Liver (tissue), 3 donors: ENCODE data around the gene CDK5RAP2.

Experiments used
- FOXA1 ChIP-seq: IDR thresholded peaks from 2 replicates; pipeline ENCODE4 v1.6.1; 2016; ENCODE audit warnings: antibody characterized with exemption
- GABPA ChIP-seq, 2 donors: IDR thresholded peaks in 1 of 2; conservative IDR thresholded peaks in 1 of 2; 2 replicates each; pipeline ENCODE4 v1.6.1; 2016; ENCODE audit warnings: antibody characterized with exemption in 2 of 2, mild to moderate bottlenecking in 1 of 2, moderate library complexity in 1 of 2
- JUND ChIP-seq, 2 donors: IDR thresholded peaks; 2 replicates each; pipeline ENCODE4 v1.6.1; 2016; ENCODE audit warnings: antibody characterized with exemption in 2 of 2
- RXRA ChIP-seq, 2 donors: IDR thresholded peaks; 2 replicates each; pipeline ENCODE4 v1.6.1; 2017 to 2018; ENCODE audit warnings: antibody characterized with exemption in 2 of 2, mild to moderate bottlenecking in 1 of 2
- SP1 ChIP-seq: IDR thresholded peaks from 2 replicates; pipeline ENCODE4 v1.6.1; 2018; ENCODE audit warnings: antibody characterized with exemption, mild to moderate bottlenecking
- TAF1 ChIP-seq: conservative IDR thresholded peaks from 2 replicates; pipeline ENCODE4 v1.6.1; 2016; ENCODE audit warnings: antibody characterized with exemption, mild to moderate bottlenecking
- TF ChIP-seq, protein P1 (sequence below): IDR thresholded peaks from 2 replicates; pipeline ENCODE4 v1.6.1; 2016; ENCODE audit warnings: antibody characterized with exemption
- TF ChIP-seq, protein P2 (sequence below): fragments of 150-350 bp; IDR thresholded peaks from 2 replicates; pipeline ENCODE4 v1.5.1; 2017; ENCODE audit warnings: improper control_type of control experiment, low read depth, low read length; ENCODE audit not compliant: missing input control
- TF ChIP-seq, protein P3 (sequence below): IDR thresholded peaks from 2 replicates; pipeline ENCODE4 v1.6.1; 2016; ENCODE audit warnings: antibody characterized with exemption
- TF ChIP-seq, protein P4 (sequence below): IDR thresholded peaks from 2 replicates; pipeline ENCODE4 v1.6.1; 2016; ENCODE audit warnings: antibody characterized with exemption, mild to moderate bottlenecking
- donor health status: healthy.
- donor health status: healthy.

DNA sequence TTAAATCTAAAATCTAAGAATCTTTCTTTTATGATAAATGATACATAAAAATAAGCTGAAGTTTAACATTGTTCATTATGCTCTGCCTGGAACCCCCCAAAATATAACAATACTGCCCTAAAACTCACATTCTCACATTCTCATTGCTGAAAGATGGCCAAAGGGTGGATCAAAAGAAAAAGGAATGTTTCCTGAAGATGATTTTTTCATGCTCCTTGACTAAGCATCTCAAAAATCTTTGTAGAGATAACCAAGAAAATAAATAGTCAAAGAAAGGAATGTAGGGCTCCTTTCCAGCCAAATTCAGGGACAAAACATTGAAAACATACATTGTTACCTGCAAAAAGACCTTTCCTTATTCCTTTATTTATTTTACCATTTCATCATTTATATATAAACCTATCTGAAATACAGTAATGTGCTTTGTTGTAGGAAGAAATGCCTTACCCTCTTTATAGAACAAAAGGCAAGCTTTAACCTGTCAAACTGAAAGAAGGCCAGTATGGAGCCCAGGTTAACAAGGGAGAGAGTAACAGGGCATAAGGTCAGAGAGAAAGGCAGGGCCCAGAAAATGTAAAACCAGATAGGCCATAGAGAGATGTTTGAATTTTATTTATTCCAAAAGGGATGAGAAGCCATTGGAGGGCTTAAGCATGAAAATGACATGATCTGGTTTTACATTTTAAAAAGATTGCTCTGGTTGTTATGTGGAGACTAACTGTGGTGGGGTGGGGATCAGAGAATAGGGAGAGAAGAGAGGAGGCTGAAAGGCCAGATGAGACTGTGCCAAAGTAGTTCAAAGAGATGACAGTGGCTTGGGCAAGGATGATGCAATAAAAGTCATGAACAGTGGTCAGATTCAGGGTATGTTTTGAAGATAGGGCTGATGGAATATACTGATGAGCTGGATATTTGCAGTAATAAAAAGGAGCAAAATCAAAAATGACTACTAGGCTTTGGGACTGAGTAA lies 37.3 kb upstream of the CDK5RAP2 start:
- TF ChIP-seq, protein P1, sequence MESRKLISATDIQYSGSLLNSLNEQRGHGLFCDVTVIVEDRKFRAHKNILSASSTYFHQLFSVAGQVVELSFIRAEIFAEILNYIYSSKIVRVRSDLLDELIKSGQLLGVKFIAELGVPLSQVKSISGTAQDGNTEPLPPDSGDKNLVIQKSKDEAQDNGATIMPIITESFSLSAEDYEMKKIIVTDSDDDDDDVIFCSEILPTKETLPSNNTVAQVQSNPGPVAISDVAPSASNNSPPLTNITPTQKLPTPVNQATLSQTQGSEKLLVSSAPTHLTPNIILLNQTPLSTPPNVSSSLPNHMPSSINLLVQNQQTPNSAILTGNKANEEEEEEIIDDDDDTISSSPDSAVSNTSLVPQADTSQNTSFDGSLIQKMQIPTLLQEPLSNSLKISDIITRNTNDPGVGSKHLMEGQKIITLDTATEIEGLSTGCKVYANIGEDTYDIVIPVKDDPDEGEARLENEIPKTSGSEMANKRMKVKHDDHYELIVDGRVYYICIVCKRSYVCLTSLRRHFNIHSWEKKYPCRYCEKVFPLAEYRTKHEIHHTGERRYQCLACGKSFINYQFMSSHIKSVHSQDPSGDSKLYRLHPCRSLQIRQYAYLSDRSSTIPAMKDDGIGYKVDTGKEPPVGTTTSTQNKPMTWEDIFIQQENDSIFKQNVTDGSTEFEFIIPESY = no peak
- TF ChIP-seq, protein P2, sequence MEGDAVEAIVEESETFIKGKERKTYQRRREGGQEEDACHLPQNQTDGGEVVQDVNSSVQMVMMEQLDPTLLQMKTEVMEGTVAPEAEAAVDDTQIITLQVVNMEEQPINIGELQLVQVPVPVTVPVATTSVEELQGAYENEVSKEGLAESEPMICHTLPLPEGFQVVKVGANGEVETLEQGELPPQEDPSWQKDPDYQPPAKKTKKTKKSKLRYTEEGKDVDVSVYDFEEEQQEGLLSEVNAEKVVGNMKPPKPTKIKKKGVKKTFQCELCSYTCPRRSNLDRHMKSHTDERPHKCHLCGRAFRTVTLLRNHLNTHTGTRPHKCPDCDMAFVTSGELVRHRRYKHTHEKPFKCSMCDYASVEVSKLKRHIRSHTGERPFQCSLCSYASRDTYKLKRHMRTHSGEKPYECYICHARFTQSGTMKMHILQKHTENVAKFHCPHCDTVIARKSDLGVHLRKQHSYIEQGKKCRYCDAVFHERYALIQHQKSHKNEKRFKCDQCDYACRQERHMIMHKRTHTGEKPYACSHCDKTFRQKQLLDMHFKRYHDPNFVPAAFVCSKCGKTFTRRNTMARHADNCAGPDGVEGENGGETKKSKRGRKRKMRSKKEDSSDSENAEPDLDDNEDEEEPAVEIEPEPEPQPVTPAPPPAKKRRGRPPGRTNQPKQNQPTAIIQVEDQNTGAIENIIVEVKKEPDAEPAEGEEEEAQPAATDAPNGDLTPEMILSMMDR = no peak
- TF ChIP-seq RXRA (IDR thresholded peaks at IDR 0.05) (peak; percentile 51 to 53), SP1 (peak; percentile 24), GABPA (IDR thresholded peaks at IDR 0.05 in 1 of 2, conservative IDR thresholded peaks at IDR 0.05 in 1 of 2) (no peak), TAF1 (no peak), JUND (IDR thresholded peaks at IDR 0.05) (peak in 1 of 2 donors; percentile 36), FOXA1 (no peak)
- TF ChIP-seq, protein P3, sequence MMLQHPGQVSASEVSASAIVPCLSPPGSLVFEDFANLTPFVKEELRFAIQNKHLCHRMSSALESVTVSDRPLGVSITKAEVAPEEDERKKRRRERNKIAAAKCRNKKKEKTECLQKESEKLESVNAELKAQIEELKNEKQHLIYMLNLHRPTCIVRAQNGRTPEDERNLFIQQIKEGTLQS = peak; percentile 96
- TF ChIP-seq, protein P4, sequence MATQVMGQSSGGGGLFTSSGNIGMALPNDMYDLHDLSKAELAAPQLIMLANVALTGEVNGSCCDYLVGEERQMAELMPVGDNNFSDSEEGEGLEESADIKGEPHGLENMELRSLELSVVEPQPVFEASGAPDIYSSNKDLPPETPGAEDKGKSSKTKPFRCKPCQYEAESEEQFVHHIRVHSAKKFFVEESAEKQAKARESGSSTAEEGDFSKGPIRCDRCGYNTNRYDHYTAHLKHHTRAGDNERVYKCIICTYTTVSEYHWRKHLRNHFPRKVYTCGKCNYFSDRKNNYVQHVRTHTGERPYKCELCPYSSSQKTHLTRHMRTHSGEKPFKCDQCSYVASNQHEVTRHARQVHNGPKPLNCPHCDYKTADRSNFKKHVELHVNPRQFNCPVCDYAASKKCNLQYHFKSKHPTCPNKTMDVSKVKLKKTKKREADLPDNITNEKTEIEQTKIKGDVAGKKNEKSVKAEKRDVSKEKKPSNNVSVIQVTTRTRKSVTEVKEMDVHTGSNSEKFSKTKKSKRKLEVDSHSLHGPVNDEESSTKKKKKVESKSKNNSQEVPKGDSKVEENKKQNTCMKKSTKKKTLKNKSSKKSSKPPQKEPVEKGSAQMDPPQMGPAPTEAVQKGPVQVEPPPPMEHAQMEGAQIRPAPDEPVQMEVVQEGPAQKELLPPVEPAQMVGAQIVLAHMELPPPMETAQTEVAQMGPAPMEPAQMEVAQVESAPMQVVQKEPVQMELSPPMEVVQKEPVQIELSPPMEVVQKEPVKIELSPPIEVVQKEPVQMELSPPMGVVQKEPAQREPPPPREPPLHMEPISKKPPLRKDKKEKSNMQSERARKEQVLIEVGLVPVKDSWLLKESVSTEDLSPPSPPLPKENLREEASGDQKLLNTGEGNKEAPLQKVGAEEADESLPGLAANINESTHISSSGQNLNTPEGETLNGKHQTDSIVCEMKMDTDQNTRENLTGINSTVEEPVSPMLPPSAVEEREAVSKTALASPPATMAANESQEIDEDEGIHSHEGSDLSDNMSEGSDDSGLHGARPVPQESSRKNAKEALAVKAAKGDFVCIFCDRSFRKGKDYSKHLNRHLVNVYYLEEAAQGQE = peak; percentile 47
